Smooth muscle cell (in vitro differentiated cells): ENCODE results near the gene RALGPS2. TPM values are rescaled to one million over a fixed set of nuclear protein-coding genes. Genes with fewer than 3 reads are reported as not detected.

Experiments
- DNase-seq: peaks from one replicate; lab custom pipeline; 2025; ENCODE audit not compliant: unreplicated experiment; lab: John Stamatoyannopoulos, UW
- H2AFZ ChIP-seq: fragments of 200-600 bp; sonication (generic); 2 replicates; pipeline ENCODE4 v1.6.0; 2016; ENCODE audit warnings: antibody characterized with exemption, low read depth, mild to moderate bottlenecking
- H3F3A ChIP-seq: fragments of 200-600 bp; sonication (generic); 2 replicates; pipeline ENCODE4 v1.6.0; 2017; ENCODE audit warnings: antibody characterized with exemption, low read depth
- H3K27ac ChIP-seq: fragments of 200-600 bp; sonication (generic); 2 replicates; pipeline ENCODE4 v1.5.1; 2016; ENCODE audit warnings: low read depth, mild to moderate bottlenecking
- H3K27me3 ChIP-seq: fragments of 200-600 bp; sonication (generic); 2 replicates; pipeline ENCODE4 v1.6.1; 2016; ENCODE audit warnings: low read depth, mild to moderate bottlenecking
- H3K36me3 ChIP-seq: fragments of 200-600 bp; sonication (generic); 2 replicates; pipeline ENCODE4 v1.5.1; 2016; ENCODE audit warnings: low read depth
- H3K4me1 ChIP-seq: fragments of 200-600 bp; sonication (generic); 2 replicates; pipeline ENCODE4 v1.5.1; 2016; ENCODE audit warnings: low read depth
- H3K4me2 ChIP-seq: fragments of 200-600 bp; sonication (generic); 2 replicates; pipeline ENCODE4 v1.6.0; 2016; ENCODE audit warnings: mild to moderate bottlenecking
- H3K4me3 ChIP-seq: fragments of 200-600 bp; sonication (generic); 2 replicates; pipeline ENCODE4 v1.5.1; 2016; ENCODE audit warnings: mild to moderate bottlenecking
- H3K79me2 ChIP-seq: fragments of 200-600 bp; sonication (generic); 2 replicates; pipeline ENCODE4 v1.6.0; 2016; ENCODE audit warnings: low read depth, mild to moderate bottlenecking
- H3K9ac ChIP-seq: fragments of 200-600 bp; sonication (generic); 2 replicates; pipeline ENCODE4 v1.6.0; 2016; ENCODE audit warnings: low read depth
- H3K9me3 ChIP-seq: fragments of 200-600 bp; sonication (generic); replicated peaks from 2 replicates; pipeline ENCODE4 v1.5.1; 2016; ENCODE audit warnings: low read depth
- H4K20me1 ChIP-seq: fragments of 200-600 bp; sonication (generic); 2 replicates; pipeline ENCODE4 v1.6.0; 2016; ENCODE audit warnings: low read depth
- CTCF ChIP-seq: fragments of 200-600 bp; sonication (generic); IDR thresholded peaks from 2 replicates; pipeline ENCODE4 v1.5.1; 2017; ENCODE audit warnings: borderline replicate concordance, mild to moderate bottlenecking, antibody characterized with exemption; ENCODE audit not compliant: insufficient read depth, poor library complexity, severe bottlenecking
- WGBS: methylation state at CpG from one replicate; pipeline ENCODE4 v1.1.7; 2016; ENCODE audit warnings: low lambda C conversion rate; 5-methylcytosine and 5-hydroxymethylcytosine counted together
- polyA plus RNA-seq: library from polyadenylated mRNA; unstranded; fragments of >200 nt; fragmentation: Nextera tagmentation; extraction: Ambion mirVana; gene quantifications from 2 replicates; pipeline ENCODE4 v1.2.1, GENCODE V29; 2016
- total RNA-seq: library from RNA; depleted of rRNA; stranded (reverse); fragments of >200 nt; gene quantifications from 2 replicates; pipeline ENCODE4 v1.2.3, GENCODE V29; 2014

The RALGPS2 gene
- total and polyA plus RNA-seq, 2 experiments from 2014 or later: 4.7 to 23.8 TPM

- Histone ChIP-seq H3K9ac (no peak overlapping the region), H3K36me3 (no peaks in the 10 kb centered on the region), H3K27me3 (no peaks in the 10 kb centered on the region), H3K27ac (no peak overlapping the region), H2AFZ (no peak overlapping the region), H4K20me1 (no peaks in the 10 kb centered on the region), H3K4me1 (no peaks in the 10 kb centered on the region), H3K79me2 (no peaks in the 10 kb centered on the region), H3K9me3 (no peaks in the 10 kb centered on the region), H3K4me3 (no peak overlapping the region), H3K4me2 (no peak overlapping the region), H3F3A (no peaks in the 10 kb centered on the region)
- WGBS: 93% methylated on average over 17 of the region's 17 CpGs
- no peak for DNase-seq
- TF ChIP-seq CTCF: no peak
Measured at GRCh38 chr1:178959543-178960460, 234.8 kb downstream of the RALGPS2 start.

GRCh38 chr1:178960482-178961240 lies 235.6 kb downstream of the RALGPS2 start:
- no peak overlapping the region for H3K27ac ChIP-seq
- no peaks in the 10 kb centered on the region for H3K27me3 ChIP-seq
- no peaks in the 10 kb centered on the region for H4K20me1 ChIP-seq
- no peaks in the 10 kb centered on the region for H3F3A ChIP-seq
- no peak overlapping the region for H3K4me2 ChIP-seq
- H3K9me3 ChIP-seq: no peaks in the 10 kb centered on the region
- no peak overlapping the region for H3K4me3 ChIP-seq
- H3K9ac ChIP-seq: no peak overlapping the region
- WGBS: 85% methylated on average over 9 of the region's 9 CpGs
- no peaks in the 10 kb centered on the region for H3K79me2 ChIP-seq
- DNase-seq: no peak
- no peaks in the 10 kb centered on the region for H3K36me3 ChIP-seq
- TF ChIP-seq CTCF: no peak
- H3K4me1 ChIP-seq: no peaks in the 10 kb centered on the region
- H2AFZ ChIP-seq: no peak overlapping the region

GRCh38 chr1:178961331-178961730 lies 236.3 kb downstream of the RALGPS2 start:
- Histone ChIP-seq H3K9ac (no peak overlapping the region), H3K27me3 (no peaks in the 10 kb centered on the region), H3K27ac (no peak overlapping the region), H3K9me3 (no peaks in the 10 kb centered on the region), H3K4me3 (no peak overlapping the region), H3K4me1 (no peaks in the 10 kb centered on the region), H3K4me2 (no peak overlapping the region), H3F3A (no peaks in the 10 kb centered on the region), H3K79me2 (no peaks in the 10 kb centered on the region), H4K20me1 (no peaks in the 10 kb centered on the region), H2AFZ (no peak overlapping the region), H3K36me3 (no peaks in the 10 kb centered on the region)
- no peak for TF ChIP-seq CTCF
- WGBS: 96% methylated on average over 4 of the region's 4 CpGs
- DNase-seq: no peak
